GM18909 (cell line): ENCODE results near the gene SERGEF.
"Not testable (repeated sequence)": the region's sequence is repeated elsewhere in the genome, so short reads cannot be mapped to it uniquely, and the experiment has no call there.

Experiments used
- ATAC-seq: cut with Tn5 transposase; IDR thresholded peaks from one replicate; pipeline ENCODE4 v1.9.1; 2021; ENCODE audit warnings: mild to moderate bottlenecking; ENCODE audit not compliant: unreplicated experiment, poor library complexity

SERGEF gene

DNA sequence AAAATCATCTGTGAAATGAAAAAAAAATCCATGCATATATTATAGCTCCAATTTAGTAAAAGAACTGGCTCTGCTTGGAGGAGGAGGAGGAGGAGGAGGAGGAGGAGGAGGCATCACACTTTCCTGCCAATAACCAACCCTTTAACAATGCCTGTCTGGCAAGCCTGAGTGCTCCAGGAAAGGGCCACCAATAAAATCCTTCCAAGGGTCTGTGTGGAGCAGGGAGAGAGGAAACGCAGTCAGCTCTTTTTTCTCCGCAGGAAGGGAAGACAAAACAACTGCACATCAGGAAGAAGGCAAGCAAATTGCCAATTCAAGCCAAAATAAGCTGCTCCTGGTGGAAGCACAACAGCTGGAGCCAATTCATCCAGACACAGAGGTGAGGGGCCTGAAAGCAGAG, 139.3 kb downstream of the SERGEF start:
- ATAC-seq, result no peak

DNA sequence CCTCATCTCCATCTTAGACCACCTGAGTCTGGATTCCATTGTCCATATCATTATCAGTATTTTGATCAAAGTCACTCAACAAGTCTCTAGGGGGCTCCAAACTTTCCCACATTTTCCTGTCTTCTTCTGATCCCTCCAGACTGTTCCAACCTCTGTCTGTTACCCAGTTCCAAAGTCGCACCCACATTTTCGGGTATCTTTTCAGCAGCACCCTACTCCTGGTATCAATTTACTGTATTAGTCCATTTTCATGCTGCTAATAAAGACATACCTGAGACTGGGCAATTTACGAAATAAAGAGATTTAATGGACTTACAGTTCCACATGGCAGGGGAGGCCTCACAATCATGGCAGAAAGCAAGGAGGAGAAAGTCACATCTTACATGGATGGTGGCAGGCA, 144.4 kb downstream of the SERGEF start:
- not testable (repeated sequence) for ATAC-seq

DNA sequence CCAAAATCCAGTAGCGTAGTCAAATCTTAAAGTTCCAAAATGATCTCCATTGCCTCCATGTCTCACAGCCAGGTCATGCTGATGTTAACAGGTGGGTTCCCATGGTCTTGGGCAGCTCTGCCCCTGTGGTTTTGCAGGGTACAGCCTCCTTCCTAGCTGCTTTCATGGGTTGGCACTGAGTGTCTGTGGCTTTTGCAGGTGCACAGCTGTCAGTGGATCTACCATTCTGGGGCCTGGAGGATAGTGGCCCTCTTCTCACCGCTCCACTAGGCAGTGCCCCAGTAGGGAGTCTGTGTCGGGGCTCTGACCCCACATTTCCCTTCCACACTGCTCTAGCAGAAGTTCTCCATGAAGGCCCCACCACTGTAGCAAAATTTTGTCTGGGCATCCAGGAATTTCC, 145.5 kb downstream of the SERGEF start:
- no peak for ATAC-seq

GRCh38 chr11:17865765-17866428, 146.9 kb downstream of the SERGEF start:
- ATAC-seq, result no peak

DNA sequence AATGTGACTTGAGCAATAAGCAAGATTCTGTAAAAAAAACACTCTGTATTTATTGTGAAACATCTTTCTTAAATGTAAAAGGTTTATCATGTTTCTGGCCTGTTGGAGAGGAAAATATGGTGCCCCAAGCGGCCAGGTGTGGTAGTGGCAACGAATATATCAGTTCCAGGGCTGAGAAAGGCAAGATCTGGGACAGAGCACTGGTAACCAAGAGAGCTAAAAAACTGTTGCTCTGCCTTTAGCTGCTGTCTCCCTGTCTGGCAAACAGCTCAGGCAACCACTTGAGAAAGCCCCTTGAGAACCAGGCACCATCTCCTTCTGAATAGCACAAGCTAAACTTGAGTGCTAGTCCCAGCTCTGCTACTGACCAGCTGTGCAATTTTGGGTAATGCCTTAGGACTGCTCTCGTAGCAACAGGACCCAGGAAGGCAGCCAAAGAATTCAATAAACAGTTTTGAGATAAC, 148.3 kb downstream of the SERGEF start:
- no peak for ATAC-seq

DNA sequence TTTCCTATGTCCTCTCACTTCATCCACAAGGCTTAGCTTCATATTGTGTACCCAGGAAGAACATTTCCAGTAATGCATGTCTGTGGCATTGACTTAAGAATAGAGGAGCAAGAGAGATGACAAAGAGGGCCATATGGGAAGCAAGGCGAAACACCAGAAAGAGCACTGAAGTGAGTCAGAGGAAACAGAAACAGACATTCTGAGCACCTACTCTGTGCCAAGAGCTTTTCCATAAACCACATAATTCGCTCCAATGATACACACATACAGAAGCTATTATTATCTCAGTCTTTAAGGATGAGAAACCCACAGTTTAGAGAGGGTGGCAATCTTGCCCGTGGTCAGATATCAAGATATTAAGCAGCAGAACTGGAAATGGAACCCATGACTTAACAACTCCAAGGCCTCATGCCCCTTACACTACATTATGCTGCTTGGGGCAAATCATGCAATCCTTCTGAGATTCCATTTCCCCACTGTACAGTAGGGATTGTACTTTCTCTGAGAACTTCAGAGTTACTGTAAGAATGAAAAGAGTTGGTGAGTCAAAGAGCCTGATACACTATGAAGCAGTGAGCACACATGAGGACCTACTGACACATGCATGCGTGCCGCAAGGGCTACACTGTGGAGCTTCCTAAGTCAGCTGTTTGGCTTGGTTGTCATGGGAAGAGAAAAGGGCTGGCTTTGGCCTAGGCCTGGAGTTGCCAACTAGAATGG, 151.7 kb downstream of the SERGEF start:
- ATAC-seq, result no peak

- ATAC-seq, result no peak
Observed at GRCh38 chr11:17859552-17859951, 153.3 kb downstream of the SERGEF start.

GRCh38 chr11:17855531-17856290, 157.1 kb downstream of the SERGEF start:
- ATAC-seq, result peak; percentile 71

DNA sequence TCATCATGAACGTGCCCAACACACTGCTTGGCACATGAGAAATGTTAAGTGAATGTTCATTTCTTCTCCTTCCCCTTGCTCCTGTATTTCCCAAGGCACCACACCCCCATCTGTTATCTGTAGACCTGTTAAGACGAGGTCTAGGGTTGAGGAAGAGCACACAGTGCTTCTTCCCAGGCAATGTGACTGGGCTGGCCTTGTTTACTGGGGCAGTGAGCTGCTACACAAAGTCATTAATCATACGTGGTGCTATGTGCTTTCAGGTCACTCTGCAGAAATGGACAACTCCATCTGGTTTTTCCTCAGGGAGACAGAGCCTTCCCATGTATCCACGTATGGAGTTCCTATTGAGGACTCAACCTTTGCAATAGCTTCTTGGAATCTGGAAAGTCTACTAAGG, 159.6 kb downstream of the SERGEF start:
- ATAC-seq, result no peak

DNA sequence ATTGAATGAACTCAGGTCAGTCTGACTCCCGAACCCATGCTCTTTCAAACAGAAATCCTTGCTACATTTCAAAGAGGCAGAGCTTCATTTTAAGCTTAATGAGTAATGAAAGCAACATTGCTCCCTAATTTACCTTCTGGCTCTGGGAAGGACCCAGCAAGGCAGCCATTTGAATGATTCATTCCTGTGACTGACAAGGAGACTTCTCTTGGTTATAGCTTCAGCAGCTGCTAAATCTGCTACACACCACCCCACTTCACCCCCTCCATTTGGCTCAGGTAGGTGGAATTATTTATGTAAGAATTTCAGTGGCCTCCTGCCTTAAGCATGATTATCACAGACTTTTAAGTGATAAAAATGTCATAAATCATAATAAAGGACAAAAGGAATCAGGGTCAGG, 160.6 kb downstream of the SERGEF start:
- no peak for ATAC-seq

DNA sequence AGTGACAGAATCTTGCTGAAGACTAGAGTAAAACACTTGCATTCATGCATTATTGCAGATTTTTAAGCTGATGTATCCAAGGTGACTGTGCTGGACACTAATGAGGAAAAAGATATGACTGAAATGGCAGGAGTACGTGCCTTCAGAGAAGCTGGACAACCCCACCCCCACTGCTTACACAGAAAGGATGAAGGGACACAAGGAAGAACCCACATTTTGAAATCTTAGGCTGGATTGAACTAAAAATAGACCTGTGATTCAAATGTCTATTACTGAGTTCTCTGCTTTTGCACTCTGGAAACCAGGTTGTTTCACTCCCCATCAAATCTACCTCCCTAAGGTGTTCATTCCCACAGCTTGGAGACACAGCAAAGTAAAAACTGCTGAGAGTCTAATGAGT, 161.2 kb downstream of the SERGEF start:
- no peak for ATAC-seq

DNA sequence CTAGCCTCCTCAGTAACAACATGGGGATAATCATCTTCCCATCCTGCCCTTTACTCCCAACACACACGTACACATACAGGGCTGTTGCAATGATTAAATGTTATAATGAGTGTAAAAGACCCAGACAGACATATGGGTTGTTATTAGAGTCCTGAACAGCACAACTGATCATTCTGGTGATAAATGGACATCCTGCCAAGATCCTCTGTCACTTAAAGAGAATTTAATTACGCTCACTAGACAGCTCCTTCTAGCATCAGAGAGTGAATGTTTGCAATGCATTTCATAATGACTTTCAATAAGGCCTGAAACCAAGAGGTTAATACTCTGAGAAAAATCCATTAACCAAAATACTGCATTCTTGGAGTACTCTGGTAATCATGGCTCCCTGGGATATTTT, 162.5 kb downstream of the SERGEF start:
- ATAC-seq, result no peak

DNA sequence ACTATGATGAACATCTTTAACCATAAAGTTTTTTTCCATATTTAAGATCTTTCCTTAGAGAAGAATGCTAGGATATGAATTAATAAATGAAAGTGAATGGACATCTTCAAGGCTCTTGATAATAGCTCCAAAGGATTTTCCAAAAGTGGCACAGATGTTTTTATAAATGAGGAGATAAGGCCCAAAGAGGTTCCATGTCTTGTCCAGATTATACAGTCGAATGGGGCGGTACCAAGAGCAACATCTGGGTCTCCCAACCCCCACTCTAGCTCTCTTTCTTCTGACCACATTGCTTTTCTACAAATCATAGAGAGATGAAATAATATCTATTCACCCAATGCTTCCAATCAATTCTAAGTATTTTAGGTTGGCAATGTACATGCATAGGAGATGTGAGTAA, 164.1 kb downstream of the SERGEF start:
- no peak for ATAC-seq

- ATAC-seq, result no peak
Observed at GRCh38 chr11:17846852-17847453, 165.9 kb downstream of the SERGEF start.

DNA sequence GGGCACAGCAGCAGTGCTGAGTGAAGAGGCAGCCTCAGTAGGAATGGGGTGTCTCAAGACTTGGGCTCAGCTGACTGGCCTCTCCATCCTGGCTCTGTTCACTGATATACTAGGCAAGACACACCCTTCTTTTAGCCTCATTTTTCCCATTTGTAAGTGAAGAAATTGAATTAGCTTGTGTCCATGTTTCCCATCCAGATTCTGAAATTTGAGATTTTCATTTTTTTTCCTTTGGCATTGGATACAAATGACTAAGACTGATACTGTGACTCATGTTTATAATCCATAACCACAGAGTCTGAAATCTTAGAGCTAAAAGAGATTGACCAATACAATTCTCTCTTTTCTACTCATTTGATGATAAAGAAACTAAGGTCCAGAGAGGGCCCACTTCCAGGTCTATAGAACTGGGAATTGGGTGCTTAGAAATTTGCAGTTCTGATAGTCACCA, 167.4 kb downstream of the SERGEF start:
- no peak for ATAC-seq

DNA sequence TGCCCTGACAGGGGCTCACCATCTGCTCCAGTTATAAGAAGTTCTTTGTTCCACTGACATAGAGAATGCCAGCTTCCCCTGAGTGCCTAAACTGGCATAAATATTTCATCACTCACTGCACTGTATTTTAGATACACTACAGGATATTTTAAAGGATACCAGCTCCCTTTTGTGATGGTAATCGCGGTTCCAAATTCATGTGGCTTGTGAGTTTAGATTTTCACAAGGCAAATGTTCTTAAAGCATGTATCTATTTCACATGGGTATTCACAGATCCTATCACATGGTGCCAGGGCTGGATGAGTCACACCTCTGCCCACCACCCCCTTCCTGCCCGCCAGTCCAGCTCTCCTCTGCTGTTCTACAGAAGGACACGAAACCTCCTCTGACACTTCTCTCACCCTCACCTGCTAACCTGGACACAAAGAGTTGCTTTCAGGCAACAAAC, 172.7 kb downstream of the SERGEF start:
- ATAC-seq, result no peak

DNA sequence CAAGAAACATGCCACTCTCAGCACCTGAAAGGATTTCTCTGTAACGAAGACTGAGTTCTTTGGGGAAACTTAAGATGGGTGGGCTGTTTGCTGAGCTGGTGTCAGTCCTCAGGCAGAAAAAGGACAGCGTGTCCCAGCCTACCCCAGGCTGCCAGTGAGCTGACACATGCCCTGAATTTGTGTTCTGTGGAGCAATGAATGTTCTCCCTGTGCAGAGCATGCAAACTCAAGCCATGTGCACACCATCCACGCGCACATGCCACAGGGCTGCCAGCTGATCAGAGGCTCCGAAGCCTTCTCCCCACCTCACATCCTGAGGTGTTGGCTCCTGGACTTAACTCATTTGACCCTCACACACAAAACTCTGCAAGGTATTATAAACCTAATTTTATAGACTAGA, 173.4 kb downstream of the SERGEF start:
- ATAC-seq, result no peak

DNA sequence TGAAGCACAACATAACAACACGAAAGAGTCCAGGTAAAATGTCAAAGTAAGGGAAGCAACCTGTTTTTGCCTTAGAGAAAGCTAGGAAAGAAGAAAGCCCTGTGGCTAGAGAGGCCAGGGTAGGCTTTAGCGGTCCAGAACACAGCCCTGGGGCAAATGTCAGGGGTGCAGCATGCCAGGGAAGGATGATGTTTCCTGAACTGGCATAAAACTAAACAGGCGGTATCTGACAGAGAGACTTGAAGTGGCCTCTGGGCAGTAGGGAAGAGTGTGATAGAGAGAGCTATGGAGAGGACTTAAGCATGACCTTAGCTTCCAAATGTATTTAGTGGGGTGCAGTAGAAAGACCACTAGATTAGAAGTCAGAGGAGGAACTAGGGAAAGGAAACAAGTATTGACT, 174.7 kb downstream of the SERGEF start:
- ATAC-seq, result no peak

- no peak for ATAC-seq
Observed at GRCh38 chr11:17831883-17832282, 181.0 kb downstream of the SERGEF start.

- ATAC-seq, result no peak
Observed at GRCh38 chr11:17831228-17831627, 181.6 kb downstream of the SERGEF start.

- ATAC-seq, result no peak
Observed at GRCh38 chr11:17828311-17828751, 184.5 kb downstream of the SERGEF start.
